Sigmoid colon (tissue), 4 donors: Measurements from ENCODE around the gene SLC25A43.

Experiments
- EP300 ChIP-seq, 4 donors: sonication (generic); formaldehyde crosslinking; IDR thresholded peaks; one replicate each; pipeline ENCODE4 v1.6.1; 2017; ENCODE audit warnings: antibody characterized with exemption in 4 of 4
- POLR2A ChIP-seq, 2 donors: fragments of 450-650 bp; IDR thresholded peaks; one replicate each; pipeline ENCODE4 v1.6.1; 2016; ENCODE audit warnings: antibody characterized with exemption in 2 of 2, mild to moderate bottlenecking in 2 of 2, moderate library complexity in 2 of 2
- POLR2AphosphoS5 ChIP-seq, 4 donors: sonication (generic); formaldehyde crosslinking; IDR thresholded peaks; one replicate each; pipeline ENCODE4 v1.6.1; 2017; ENCODE audit warnings: antibody characterized with exemption in 4 of 4
- TF ChIP-seq, protein P1 (sequence below), 4 experiments: fragments of 450-650 bp in 3 of 4; fragments of 200-600 bp in 1 of 4; IDR thresholded peaks; one replicate each; pipeline ENCODE4 v1.5.1; 2016 to 2019; ENCODE audit warnings: antibody characterized with exemption in 4 of 4, mild to moderate bottlenecking in 3 of 4, moderate library complexity in 2 of 4

DNA sequence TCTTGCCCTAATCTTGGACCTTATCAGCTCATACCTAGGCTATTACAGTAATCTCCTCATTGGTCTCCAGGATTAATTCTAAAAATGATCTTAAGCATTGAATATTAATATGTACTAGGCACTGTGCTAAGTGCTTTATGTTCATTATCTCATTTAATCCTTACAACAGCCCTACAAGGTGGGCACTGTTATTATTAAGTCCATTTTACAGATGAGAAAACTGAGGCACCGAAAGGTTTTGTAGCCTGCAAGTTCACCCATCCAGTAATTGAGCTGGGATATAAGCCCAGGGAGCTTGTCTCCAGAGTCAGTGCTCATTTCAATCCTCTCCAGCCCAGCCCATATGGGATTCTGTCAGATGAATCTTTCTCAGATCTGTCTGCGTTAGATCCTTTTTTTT, 20.8 kb downstream of the SLC25A43 start:
- TF ChIP-seq, protein P1, sequence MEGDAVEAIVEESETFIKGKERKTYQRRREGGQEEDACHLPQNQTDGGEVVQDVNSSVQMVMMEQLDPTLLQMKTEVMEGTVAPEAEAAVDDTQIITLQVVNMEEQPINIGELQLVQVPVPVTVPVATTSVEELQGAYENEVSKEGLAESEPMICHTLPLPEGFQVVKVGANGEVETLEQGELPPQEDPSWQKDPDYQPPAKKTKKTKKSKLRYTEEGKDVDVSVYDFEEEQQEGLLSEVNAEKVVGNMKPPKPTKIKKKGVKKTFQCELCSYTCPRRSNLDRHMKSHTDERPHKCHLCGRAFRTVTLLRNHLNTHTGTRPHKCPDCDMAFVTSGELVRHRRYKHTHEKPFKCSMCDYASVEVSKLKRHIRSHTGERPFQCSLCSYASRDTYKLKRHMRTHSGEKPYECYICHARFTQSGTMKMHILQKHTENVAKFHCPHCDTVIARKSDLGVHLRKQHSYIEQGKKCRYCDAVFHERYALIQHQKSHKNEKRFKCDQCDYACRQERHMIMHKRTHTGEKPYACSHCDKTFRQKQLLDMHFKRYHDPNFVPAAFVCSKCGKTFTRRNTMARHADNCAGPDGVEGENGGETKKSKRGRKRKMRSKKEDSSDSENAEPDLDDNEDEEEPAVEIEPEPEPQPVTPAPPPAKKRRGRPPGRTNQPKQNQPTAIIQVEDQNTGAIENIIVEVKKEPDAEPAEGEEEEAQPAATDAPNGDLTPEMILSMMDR (IDR thresholded peaks at IDR 0.05), result no peak
- no peak for TF ChIP-seq POLR2A (IDR thresholded peaks at IDR 0.05)
- no peak for TF ChIP-seq POLR2AphosphoS5 (IDR thresholded peaks at IDR 0.05)
- no peak for TF ChIP-seq EP300 (IDR thresholded peaks at IDR 0.05)
